Osteocyte (in vitro differentiated cells): Measurements from ENCODE around the gene MESD. TPM values are rescaled to one million over a fixed set of nuclear protein-coding genes. Genes with fewer than 3 reads are reported as not detected.

Experiments
- DNase-seq: peaks from one replicate; pipeline ENCODE4 v3.0.0; 2021; ENCODE audit warnings: mixed read lengths; ENCODE audit not compliant: unreplicated experiment; ENCODE audit errors: extremely low spot score
- H3K27ac Mint-ChIP-seq: one replicate; pipeline ENCODE4 v1.8.0; 2021; ENCODE audit warnings: mild to moderate bottlenecking, mixed read lengths; ENCODE audit not compliant: unreplicated experiment
- H3K27me3 Mint-ChIP-seq: one replicate; pipeline ENCODE4 v1.8.0; 2021; ENCODE audit warnings: mixed read lengths; ENCODE audit not compliant: unreplicated experiment
- H3K36me3 Mint-ChIP-seq: one replicate; pipeline ENCODE4 v1.8.0; 2021; ENCODE audit warnings: mixed read lengths; ENCODE audit not compliant: unreplicated experiment
- H3K4me1 Mint-ChIP-seq: one replicate; pipeline ENCODE4 v1.8.0; 2021; ENCODE audit warnings: mixed read lengths; ENCODE audit not compliant: unreplicated experiment
- H3K4me3 Mint-ChIP-seq: one replicate; pipeline ENCODE4 v1.8.0; 2021; ENCODE audit warnings: mild to moderate bottlenecking, moderate library complexity, mixed read lengths; ENCODE audit not compliant: unreplicated experiment
- H3K9me3 Mint-ChIP-seq: one replicate; pipeline ENCODE4 v1.8.0; 2021; ENCODE audit warnings: mixed read lengths; ENCODE audit not compliant: unreplicated experiment
- total RNA-seq: library from RNA; stranded (reverse); gene quantifications from 2 replicates; pipeline ENCODE4 v1.2.1, GENCODE V29; 2021
- TF ChIP-seq, protein P1 (sequence below): fragments of 200-600 bp; sonication (generic); IDR thresholded peaks from 2 replicates; pipeline ENCODE4 v1.5.0; 2021; ENCODE audit warnings: antibody characterized with exemption, mild to moderate bottlenecking, moderate library complexity

The MESD gene
- total RNA-seq, 1 donor from 2014 or later: 25.3 TPM

DNA sequence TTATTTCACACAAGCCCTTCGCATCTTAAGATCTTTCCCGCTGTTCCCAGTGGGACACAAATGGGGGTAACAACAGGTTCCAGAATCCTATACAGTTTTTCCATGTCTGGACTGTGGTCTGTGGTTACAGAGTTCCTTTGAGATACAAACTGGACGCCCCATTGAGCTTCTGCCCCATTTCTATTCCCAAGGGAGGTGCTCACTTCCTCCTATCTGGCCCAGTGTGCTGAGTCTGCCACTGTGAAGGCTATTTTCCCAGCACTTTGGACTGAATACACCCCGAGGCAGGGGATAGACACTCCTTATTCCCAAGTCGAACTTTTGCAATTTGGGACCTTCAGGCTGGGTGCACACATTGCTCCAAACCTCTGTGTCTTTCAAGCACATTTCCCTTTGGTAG, 44.0 kb downstream of the MESD start:
- TF ChIP-seq, protein P1, sequence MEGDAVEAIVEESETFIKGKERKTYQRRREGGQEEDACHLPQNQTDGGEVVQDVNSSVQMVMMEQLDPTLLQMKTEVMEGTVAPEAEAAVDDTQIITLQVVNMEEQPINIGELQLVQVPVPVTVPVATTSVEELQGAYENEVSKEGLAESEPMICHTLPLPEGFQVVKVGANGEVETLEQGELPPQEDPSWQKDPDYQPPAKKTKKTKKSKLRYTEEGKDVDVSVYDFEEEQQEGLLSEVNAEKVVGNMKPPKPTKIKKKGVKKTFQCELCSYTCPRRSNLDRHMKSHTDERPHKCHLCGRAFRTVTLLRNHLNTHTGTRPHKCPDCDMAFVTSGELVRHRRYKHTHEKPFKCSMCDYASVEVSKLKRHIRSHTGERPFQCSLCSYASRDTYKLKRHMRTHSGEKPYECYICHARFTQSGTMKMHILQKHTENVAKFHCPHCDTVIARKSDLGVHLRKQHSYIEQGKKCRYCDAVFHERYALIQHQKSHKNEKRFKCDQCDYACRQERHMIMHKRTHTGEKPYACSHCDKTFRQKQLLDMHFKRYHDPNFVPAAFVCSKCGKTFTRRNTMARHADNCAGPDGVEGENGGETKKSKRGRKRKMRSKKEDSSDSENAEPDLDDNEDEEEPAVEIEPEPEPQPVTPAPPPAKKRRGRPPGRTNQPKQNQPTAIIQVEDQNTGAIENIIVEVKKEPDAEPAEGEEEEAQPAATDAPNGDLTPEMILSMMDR: no peak
- H3K36me3 Mint-ChIP-seq: peaks cover 81% of the 10 kb centered on the region
- H3K27ac Mint-ChIP-seq: peak overlapping the region; percentile 59
- no peaks in the 10 kb centered on the region for H3K27me3 Mint-ChIP-seq
- DNase-seq: no peak
- no peaks in the 10 kb centered on the region for H3K9me3 Mint-ChIP-seq
- no peak overlapping the region for H3K4me3 Mint-ChIP-seq
- H3K4me1 Mint-ChIP-seq: peaks cover 5% of the 10 kb centered on the region

GRCh38 chr15:80944818-80945217, 44.8 kb downstream of the MESD start:
- H3K4me3 Mint-ChIP-seq: no peak overlapping the region
- H3K27ac Mint-ChIP-seq: no peak overlapping the region
- TF ChIP-seq, protein P1: no peak
- peaks cover 79% of the 10 kb centered on the region for H3K36me3 Mint-ChIP-seq
- H3K27me3 Mint-ChIP-seq: no peaks in the 10 kb centered on the region
- H3K9me3 Mint-ChIP-seq: no peaks in the 10 kb centered on the region
- H3K4me1 Mint-ChIP-seq: peaks cover 5% of the 10 kb centered on the region
- no peak for DNase-seq

- TF ChIP-seq, protein P1: no peak
- Mint-ChIP-seq H3K4me3 (no peak overlapping the region), H3K36me3 (peaks cover 81% of the 10 kb centered on the region), H3K27ac (no peak overlapping the region), H3K4me1 (peaks cover 5% of the 10 kb centered on the region), H3K27me3 (no peaks in the 10 kb centered on the region), H3K9me3 (no peaks in the 10 kb centered on the region)
- no peak for DNase-seq
Observed at GRCh38 chr15:80942746-80943565, 46.7 kb downstream of the MESD start.

DNA sequence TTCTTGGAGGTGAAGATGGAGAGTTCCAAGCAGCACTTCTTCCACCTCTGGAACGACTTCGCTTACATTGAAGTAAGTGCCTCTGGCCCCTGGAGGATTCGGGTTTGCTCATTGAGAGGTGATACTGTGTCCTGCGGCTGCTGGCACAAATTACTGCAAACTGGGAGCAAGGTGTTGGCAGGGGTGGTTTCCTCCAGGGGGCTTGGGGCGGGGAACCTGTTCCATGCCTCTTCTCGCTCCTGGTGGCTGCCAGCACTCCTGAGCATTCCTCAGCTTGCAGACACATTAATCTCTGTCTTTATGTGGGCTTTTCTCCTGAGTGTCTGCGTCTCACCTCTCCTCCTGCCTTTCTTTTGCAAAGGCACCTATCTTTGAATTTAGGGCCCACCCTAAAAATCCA, 47.4 kb downstream of the MESD start:
- no peak for DNase-seq
- Mint-ChIP-seq H3K27ac (no peak overlapping the region), H3K36me3 (peaks cover 81% of the 10 kb centered on the region), H3K9me3 (no peaks in the 10 kb centered on the region), H3K4me3 (no peak overlapping the region), H3K4me1 (peaks cover 5% of the 10 kb centered on the region), H3K27me3 (no peaks in the 10 kb centered on the region)
- TF ChIP-seq, protein P1: no peak

- H3K4me1 Mint-ChIP-seq: peaks cover 5% of the 10 kb centered on the region
- no peak overlapping the region for H3K4me3 Mint-ChIP-seq
- peaks cover 85% of the 10 kb centered on the region for H3K36me3 Mint-ChIP-seq
- H3K27me3 Mint-ChIP-seq: no peaks in the 10 kb centered on the region
- TF ChIP-seq, protein P1: no peak
- no peaks in the 10 kb centered on the region for H3K9me3 Mint-ChIP-seq
- no peak overlapping the region for H3K27ac Mint-ChIP-seq
- DNase-seq: no peak
Observed at GRCh38 chr15:80940851-80941250, 48.8 kb downstream of the MESD start.
